Immature natural killer cell (primary cell): ENCODE data around the gene ANK3. TPM values are rescaled to one million over a fixed set of nuclear protein-coding genes. Genes with fewer than 3 reads are reported as not detected.

Source experiments
- DNase-seq, 3 donors: peaks; one replicate each; pipeline ENCODE4 v3.0.0; 2022; ENCODE audit warnings: mixed read lengths in 1 of 3
- H3K27ac Mint-ChIP-seq, 6 donors: one replicate each; pipeline ENCODE4 v1.8.0; 2020; ENCODE audit warnings: mixed read lengths in 6 of 6, mild to moderate bottlenecking in 5 of 6, inconsistent platforms in 4 of 6, moderate library complexity in 3 of 6
- H3K27me3 Mint-ChIP-seq, 3 donors: one replicate each; pipeline ENCODE4 v1.8.0; 2020 to 2021; ENCODE audit warnings: low read depth in 3 of 3, mild to moderate bottlenecking in 3 of 3, mixed read lengths in 3 of 3, moderate library complexity in 3 of 3, inconsistent platforms in 1 of 3
- H3K36me3 Mint-ChIP-seq, 3 donors: one replicate each; pipeline ENCODE4 v1.8.0; 2020; ENCODE audit warnings: mixed read lengths in 3 of 3, inconsistent platforms in 2 of 3, mild to moderate bottlenecking in 2 of 3
- H3K4me1 Mint-ChIP-seq, 2 donors: one replicate each; pipeline ENCODE4 v1.8.0; 2020; ENCODE audit warnings: inconsistent platforms in 2 of 2, mild to moderate bottlenecking in 2 of 2, mixed read lengths in 2 of 2, moderate library complexity in 1 of 2
- H3K4me3 Mint-ChIP-seq, 5 donors: one replicate each; pipeline ENCODE4 v1.8.0; 2020; ENCODE audit warnings: mild to moderate bottlenecking in 5 of 5, mixed read lengths in 5 of 5, inconsistent platforms in 3 of 5, moderate library complexity in 3 of 5
- H3K9me3 Mint-ChIP-seq, 6 donors: one replicate each; pipeline ENCODE4 v1.8.0; 2020; ENCODE audit warnings: mild to moderate bottlenecking in 6 of 6, mixed read lengths in 6 of 6, inconsistent platforms in 4 of 6, moderate library complexity in 3 of 6
- polyA plus RNA-seq, 3 donors: library from polyadenylated mRNA; unstranded; fragments of 300-500 nt; fragmentation: Illumina TruSeq; gene quantifications; one replicate each; pipeline ENCODE4 v1.2.3, GENCODE V29; 2021

ANK3 gene
- polyA plus RNA-seq, 3 donors from 2014 or later: 2.1 to 2.4 TPM; not detected in 1

GRCh38 chr10:60380781-60381180, 8.9 kb downstream of the ANK3 start:
- DNase-seq: no peak
- Mint-ChIP-seq H3K36me3 (no peaks in the 10 kb centered on the region), H3K9me3 (no peaks in the 10 kb centered on the region), H3K4me3 (no peak overlapping the region), H3K4me1 (no peaks in the 10 kb centered on the region), H3K27me3 (peaks cover 0 to 3% (median 2%) of the 10 kb centered on the region in 3 donors), H3K27ac (no peak overlapping the region)

GRCh38 chr10:60377955-60378354, 11.7 kb downstream of the ANK3 start:
- no peak for DNase-seq
- no peaks in the 10 kb centered on the region for H3K36me3 Mint-ChIP-seq
- no peaks in the 10 kb centered on the region for H3K9me3 Mint-ChIP-seq
- peaks cover 0 to 5% (median 3%) of the 10 kb centered on the region in 3 donors for H3K27me3 Mint-ChIP-seq
- no peak overlapping the region for H3K4me3 Mint-ChIP-seq
- no peaks in the 10 kb centered on the region for H3K4me1 Mint-ChIP-seq
- no peak overlapping the region for H3K27ac Mint-ChIP-seq

GRCh38 chr10:60377042-60377352, 12.7 kb downstream of the ANK3 start:
- H3K4me3 Mint-ChIP-seq: no peak overlapping the region
- H3K4me1 Mint-ChIP-seq: no peaks in the 10 kb centered on the region
- H3K36me3 Mint-ChIP-seq: no peaks in the 10 kb centered on the region
- no peak overlapping the region for H3K27ac Mint-ChIP-seq
- peaks cover 0 to 5% (median 3%) of the 10 kb centered on the region in 3 donors for H3K27me3 Mint-ChIP-seq
- no peaks in the 10 kb centered on the region for H3K9me3 Mint-ChIP-seq
- no peak for DNase-seq

- Mint-ChIP-seq H3K4me1 (no peaks in the 10 kb centered on the region), H3K27ac (no peak overlapping the region), H3K27me3 (peaks cover 0 to 5% (median 3%) of the 10 kb centered on the region in 3 donors), H3K9me3 (no peaks in the 10 kb centered on the region), H3K4me3 (no peak overlapping the region), H3K36me3 (no peaks in the 10 kb centered on the region)
- no peak for DNase-seq
Measured at GRCh38 chr10:60376221-60377041, 13.2 kb downstream of the ANK3 start.

- DNase-seq: no peak
- Mint-ChIP-seq H3K4me3 (no peak overlapping the region), H3K27ac (no peak overlapping the region), H3K4me1 (no peaks in the 10 kb centered on the region), H3K27me3 (peaks cover 0 to 5% (median 2%) of the 10 kb centered on the region in 3 donors), H3K9me3 (peaks cover 0 to 1% (median 0%) of the 10 kb centered on the region in 6 donors), H3K36me3 (no peaks in the 10 kb centered on the region)
Measured at GRCh38 chr10:60375293-60376004, 14.2 kb downstream of the ANK3 start.

GRCh38 chr10:60374836-60375235, 14.8 kb downstream of the ANK3 start:
- DNase-seq: no peak
- no peak overlapping the region for H3K4me3 Mint-ChIP-seq
- no peaks in the 10 kb centered on the region for H3K4me1 Mint-ChIP-seq
- peaks cover 0 to 5% (median 2%) of the 10 kb centered on the region in 3 donors for H3K27me3 Mint-ChIP-seq
- H3K36me3 Mint-ChIP-seq: no peaks in the 10 kb centered on the region
- peaks cover 0 to 1% (median 0%) of the 10 kb centered on the region in 6 donors for H3K9me3 Mint-ChIP-seq
- H3K27ac Mint-ChIP-seq: no peak overlapping the region

- Mint-ChIP-seq H3K36me3 (no peaks in the 10 kb centered on the region), H3K27ac (no peak overlapping the region), H3K27me3 (peaks cover 0 to 6% (median 3%) of the 10 kb centered on the region in 3 donors), H3K4me1 (no peaks in the 10 kb centered on the region), H3K4me3 (no peak overlapping the region), H3K9me3 (peaks cover 0 to 1% (median 0%) of the 10 kb centered on the region in 6 donors)
- no peak for DNase-seq
Measured at GRCh38 chr10:60372436-60372835, 17.2 kb downstream of the ANK3 start.

GRCh38 chr10:60369547-60369930, 20.1 kb downstream of the ANK3 start:
- H3K9me3 Mint-ChIP-seq: peaks cover 0 to 1% (median 0%) of the 10 kb centered on the region in 6 donors
- H3K36me3 Mint-ChIP-seq: no peaks in the 10 kb centered on the region
- peaks cover 2 to 4% (median 2%) of the 10 kb centered on the region in 3 donors for H3K27me3 Mint-ChIP-seq
- H3K4me3 Mint-ChIP-seq: no peak overlapping the region
- H3K4me1 Mint-ChIP-seq: no peaks in the 10 kb centered on the region
- no peak overlapping the region for H3K27ac Mint-ChIP-seq
- no peak for DNase-seq

GRCh38 chr10:60368875-60369546, 20.7 kb downstream of the ANK3 start:
- H3K4me3 Mint-ChIP-seq: no peak overlapping the region
- H3K27me3 Mint-ChIP-seq: peaks cover 2 to 4% (median 2%) of the 10 kb centered on the region in 3 donors
- H3K36me3 Mint-ChIP-seq: no peaks in the 10 kb centered on the region
- no peak overlapping the region for H3K27ac Mint-ChIP-seq
- DNase-seq: no peak
- H3K9me3 Mint-ChIP-seq: peaks cover 0 to 1% (median 0%) of the 10 kb centered on the region in 6 donors
- no peaks in the 10 kb centered on the region for H3K4me1 Mint-ChIP-seq

GRCh38 chr10:60367901-60368300, 21.8 kb downstream of the ANK3 start:
- H3K4me3 Mint-ChIP-seq: no peak overlapping the region
- peaks cover 1 to 2% (median 2%) of the 10 kb centered on the region in 3 donors for H3K27me3 Mint-ChIP-seq
- H3K4me1 Mint-ChIP-seq: no peaks in the 10 kb centered on the region
- no peaks in the 10 kb centered on the region for H3K36me3 Mint-ChIP-seq
- peaks cover 0 to 1% (median 0%) of the 10 kb centered on the region in 6 donors for H3K9me3 Mint-ChIP-seq
- H3K27ac Mint-ChIP-seq: no peak overlapping the region
- DNase-seq: no peak

- Mint-ChIP-seq H3K4me3 (no peak overlapping the region), H3K9me3 (peaks cover 0 to 1% (median 0%) of the 10 kb centered on the region in 6 donors), H3K27me3 (peaks cover 1 to 2% (median 2%) of the 10 kb centered on the region in 3 donors), H3K4me1 (no peaks in the 10 kb centered on the region), H3K36me3 (no peaks in the 10 kb centered on the region), H3K27ac (no peak overlapping the region)
- no peak for DNase-seq
Measured at GRCh38 chr10:60367431-60367830, 22.2 kb downstream of the ANK3 start.

- Mint-ChIP-seq H3K4me3 (no peak overlapping the region), H3K4me1 (no peaks in the 10 kb centered on the region), H3K9me3 (peaks cover 0 to 1% (median 0%) of the 10 kb centered on the region in 6 donors), H3K27ac (no peak overlapping the region), H3K36me3 (no peaks in the 10 kb centered on the region), H3K27me3 (peaks cover 1 to 2% (median 2%) of the 10 kb centered on the region in 3 donors)
- DNase-seq: no peak
Measured at GRCh38 chr10:60367024-60367423, 22.7 kb downstream of the ANK3 start.

GRCh38 chr10:60363187-60363586, 26.5 kb downstream of the ANK3 start:
- H3K9me3 Mint-ChIP-seq: no peaks in the 10 kb centered on the region
- peaks cover 0 to 2% (median 1%) of the 10 kb centered on the region in 3 donors for H3K27me3 Mint-ChIP-seq
- H3K4me3 Mint-ChIP-seq: no peak overlapping the region
- H3K4me1 Mint-ChIP-seq: no peaks in the 10 kb centered on the region
- H3K27ac Mint-ChIP-seq: no peak overlapping the region
- DNase-seq: no peak
- no peaks in the 10 kb centered on the region for H3K36me3 Mint-ChIP-seq

- Mint-ChIP-seq H3K27ac (no peak overlapping the region), H3K4me1 (no peaks in the 10 kb centered on the region), H3K9me3 (no peaks in the 10 kb centered on the region), H3K4me3 (no peak overlapping the region), H3K27me3 (peaks cover 0 to 2% (median 0%) of the 10 kb centered on the region in 3 donors), H3K36me3 (no peaks in the 10 kb centered on the region)
- no peak for DNase-seq
Measured at GRCh38 chr10:60362461-60362860, 27.2 kb downstream of the ANK3 start.
